Activated CD8-positive, alpha-beta memory T cell treated with anti-CD3 and anti-CD28 coated beads, Interleukin-2, amount 50 U/mL, for 1 hour (primary cell): ENCODE data around the gene AGXT.

Experiments used
- DNase-seq: peaks from one replicate; pipeline ENCODE4 v3.0.0-alpha.2; 2020; ENCODE audit errors: extremely low read depth

Gene AGXT

DNA sequence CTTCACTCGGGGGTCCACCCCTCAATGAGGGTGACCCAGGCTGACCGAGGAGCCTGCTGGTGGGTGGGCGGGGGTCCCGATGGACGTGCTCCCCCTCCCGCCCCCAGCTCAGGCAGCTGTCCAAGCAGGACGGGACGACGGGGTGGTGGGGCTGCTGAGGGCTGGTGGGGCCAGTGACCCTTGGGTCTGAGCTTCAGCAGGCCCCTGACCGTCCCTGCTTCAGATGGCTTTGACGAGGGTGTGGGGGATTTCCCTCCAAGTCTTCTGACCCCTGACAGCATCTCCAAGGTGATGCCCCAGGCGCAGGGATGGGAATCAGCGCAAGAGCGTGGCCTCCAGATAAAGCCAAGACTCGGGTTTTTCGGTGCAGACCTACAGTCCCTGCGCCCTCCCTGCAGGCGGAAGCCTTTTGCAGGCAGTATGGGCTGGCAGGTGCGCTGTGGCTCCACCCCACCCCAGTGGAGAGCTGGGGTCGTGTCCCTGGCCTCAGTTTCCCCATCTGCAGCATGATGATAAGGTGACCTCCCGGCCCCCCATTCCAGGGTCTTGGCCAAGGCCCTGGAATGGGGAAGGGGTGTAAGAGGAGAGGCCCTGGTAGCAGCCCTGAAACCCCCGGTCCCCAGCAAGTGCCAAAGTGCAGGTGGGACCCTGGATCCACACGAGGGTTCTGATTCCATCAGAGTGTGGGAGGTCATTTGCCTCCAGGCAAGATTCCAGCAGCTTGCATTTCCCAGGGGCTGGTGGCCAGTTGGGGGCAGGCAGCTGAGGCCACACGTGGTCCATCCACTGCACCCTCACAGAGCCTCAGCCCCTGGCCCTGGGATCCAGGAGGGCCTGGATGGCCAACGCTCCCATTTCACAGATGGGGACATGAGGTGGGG is 46.3 kb downstream of the AGXT start:
- DNase-seq = no peak

GRCh38 chr2:240915526-240916341 is 47.1 kb downstream of the AGXT start:
- DNase-seq = no peak

DNA sequence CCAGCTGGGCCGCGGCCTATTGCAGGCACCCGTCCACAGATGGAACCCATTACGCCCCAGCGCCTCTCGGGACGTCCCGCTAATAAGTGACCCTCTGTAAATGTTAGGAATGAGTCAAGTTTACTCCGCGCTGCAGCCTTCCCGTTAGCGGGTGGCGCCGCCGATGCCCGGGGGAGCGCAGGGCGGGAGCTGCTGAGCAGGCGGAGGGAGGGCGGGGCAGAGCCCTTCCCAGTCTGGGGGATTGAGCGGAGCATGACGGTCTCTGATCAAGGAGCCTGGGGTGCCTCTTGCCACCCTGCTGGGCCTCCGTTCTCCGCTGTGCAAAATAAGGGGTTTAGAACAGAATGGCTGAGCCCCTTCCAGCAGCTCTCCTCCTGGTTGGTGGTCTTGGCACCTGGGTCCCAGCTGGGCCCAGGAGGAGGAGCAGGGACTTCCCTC is 48.0 kb downstream of the AGXT start:
- DNase-seq = no peak

DNA sequence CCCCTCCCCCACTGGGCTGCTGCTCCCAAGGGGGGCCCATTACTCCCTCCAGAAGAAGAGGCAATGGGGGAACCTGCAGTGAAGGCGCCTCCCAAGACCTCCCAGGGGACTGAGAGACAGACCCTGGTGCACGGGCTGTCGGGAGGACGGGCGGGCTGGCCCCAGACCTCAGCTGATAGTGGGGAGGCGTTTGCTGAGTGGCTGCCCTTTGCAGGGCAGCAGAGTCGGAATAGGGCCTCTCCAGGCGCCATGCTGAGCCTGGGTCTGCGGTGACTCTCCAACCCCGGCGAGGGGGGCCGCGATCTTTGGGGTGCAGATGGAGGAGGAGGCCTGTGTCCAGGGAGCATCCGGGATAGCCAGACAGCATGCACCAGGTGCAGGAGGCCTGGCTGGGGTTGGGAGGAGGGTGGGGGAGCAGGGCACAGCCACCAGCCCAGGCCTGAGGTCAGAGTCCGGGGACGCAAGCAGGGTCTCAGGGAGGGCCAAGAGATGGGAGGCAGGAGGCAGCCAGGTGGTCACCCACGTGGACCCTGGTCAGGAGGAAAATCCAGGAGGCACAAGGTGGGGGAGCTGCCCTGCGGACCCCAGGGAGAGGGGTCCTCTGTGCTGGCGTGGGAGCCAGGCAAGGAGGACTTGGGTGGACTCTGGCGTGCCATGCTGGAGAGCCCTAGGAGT is 48.5 kb downstream of the AGXT start:
- no peak for DNase-seq

GRCh38 chr2:240917684-240918257 is 49.1 kb downstream of the AGXT start:
- DNase-seq = no peak

DNA sequence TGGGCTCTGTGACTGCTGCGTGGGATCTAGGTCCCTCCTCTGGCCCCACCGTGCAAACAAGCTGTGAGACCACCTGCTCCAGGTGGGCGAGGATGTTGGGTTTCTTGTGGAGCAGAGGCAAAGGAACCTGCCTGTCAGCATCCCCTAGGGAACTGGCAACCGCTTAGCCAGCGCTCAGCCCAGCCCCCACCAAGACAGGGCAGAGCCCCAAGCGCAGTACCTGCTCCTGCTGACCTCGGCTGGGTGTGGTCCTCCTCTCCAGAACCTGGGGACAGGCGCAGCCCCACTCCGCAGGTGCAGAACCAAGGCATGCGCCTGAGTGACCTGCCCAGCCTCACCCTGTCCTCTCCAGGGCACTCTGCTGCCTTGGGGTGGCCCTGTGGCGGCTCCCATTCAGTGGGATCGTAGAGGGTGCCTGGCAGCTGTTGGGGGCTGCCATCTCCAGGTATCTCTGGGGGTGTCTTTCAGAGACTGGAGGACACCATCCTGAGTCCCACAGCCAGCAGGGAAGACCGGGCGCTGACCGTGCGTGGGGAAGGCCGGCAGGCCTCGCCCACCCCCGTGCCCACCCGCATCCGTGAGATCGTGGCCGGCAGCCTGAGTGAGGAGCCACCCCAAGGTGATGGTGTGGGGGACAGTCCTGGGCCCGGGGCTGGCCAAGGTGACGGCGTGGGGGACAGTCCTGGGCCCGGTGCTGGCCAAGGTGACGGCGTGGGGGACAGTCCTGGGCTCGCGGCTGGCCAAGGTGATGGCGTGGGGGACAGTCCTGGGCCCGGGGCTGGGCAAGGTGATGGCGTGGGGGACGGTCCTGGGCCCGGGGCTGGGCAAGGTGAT is 49.9 kb downstream of the AGXT start:
- DNase-seq = no peak

GRCh38 chr2:240919161-240919781 is 50.6 kb downstream of the AGXT start:
- DNase-seq = no peak

- no peak for DNase-seq
These were observed 51.5 kb downstream of the AGXT start for GRCh38 chr2:240919786-240920782.

DNA sequence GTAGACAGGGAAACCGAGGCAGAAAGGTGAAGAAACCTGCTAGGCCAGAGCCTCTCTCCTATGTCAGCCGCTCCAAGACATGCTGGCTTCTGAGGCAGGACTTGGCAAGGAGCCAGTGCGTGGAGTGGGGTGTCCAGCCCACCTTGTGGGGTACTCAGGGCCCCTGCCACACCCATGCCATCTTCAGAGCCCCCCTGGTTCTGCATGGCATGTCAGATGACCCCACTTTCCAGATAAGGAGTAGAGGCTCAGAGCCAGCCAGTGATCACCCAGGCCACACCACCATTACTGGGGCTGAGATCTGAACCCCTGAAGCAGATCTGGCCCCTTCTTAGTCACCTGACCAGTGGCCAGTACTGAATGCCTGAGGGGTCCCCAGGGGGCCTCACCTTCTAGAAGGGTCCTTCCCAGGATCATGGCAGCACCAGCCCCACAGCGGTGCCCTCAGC is 52.2 kb downstream of the AGXT start:
- DNase-seq = no peak

- DNase-seq = no peak
These were observed 52.8 kb downstream of the AGXT start for GRCh38 chr2:240921311-240921994.

DNA sequence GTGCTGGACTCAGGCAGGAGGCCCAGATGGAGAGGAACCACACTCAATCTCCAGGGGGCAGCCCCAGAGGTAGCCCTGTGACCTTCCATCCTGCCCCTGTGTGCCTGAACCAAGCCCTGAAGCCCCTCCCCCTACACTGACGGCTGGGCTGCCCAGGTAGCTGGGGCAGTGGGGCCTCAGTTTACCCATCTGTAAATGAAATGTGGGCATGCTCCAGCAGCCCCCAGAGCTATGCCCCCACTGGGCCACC is 53.3 kb downstream of the AGXT start:
- DNase-seq = no peak

- DNase-seq = no peak
These were observed 53.8 kb downstream of the AGXT start for GRCh38 chr2:240922245-240922981.

GRCh38 chr2:240922982-240923537 is 54.4 kb downstream of the AGXT start:
- DNase-seq = no peak

DNA sequence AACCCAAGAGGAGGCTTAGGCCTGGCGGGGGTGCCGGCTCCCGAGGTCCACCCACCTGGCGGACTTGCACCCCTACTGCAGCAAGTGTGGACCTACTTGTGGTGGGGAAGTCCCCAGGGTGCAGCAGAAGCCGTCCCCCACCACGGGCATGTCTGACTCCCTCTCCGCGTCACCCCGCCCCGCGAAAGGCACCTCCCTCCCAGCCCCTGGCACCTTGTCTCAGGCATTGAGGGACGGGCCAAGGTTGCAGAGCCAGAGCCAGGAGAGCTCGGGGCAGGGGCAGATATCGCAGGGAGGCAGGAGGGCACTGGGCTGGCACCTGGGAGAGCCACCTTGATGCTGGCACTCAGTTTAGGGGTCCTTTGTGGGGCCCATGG is 56.6 kb downstream of the AGXT start:
- DNase-seq = no peak

DNA sequence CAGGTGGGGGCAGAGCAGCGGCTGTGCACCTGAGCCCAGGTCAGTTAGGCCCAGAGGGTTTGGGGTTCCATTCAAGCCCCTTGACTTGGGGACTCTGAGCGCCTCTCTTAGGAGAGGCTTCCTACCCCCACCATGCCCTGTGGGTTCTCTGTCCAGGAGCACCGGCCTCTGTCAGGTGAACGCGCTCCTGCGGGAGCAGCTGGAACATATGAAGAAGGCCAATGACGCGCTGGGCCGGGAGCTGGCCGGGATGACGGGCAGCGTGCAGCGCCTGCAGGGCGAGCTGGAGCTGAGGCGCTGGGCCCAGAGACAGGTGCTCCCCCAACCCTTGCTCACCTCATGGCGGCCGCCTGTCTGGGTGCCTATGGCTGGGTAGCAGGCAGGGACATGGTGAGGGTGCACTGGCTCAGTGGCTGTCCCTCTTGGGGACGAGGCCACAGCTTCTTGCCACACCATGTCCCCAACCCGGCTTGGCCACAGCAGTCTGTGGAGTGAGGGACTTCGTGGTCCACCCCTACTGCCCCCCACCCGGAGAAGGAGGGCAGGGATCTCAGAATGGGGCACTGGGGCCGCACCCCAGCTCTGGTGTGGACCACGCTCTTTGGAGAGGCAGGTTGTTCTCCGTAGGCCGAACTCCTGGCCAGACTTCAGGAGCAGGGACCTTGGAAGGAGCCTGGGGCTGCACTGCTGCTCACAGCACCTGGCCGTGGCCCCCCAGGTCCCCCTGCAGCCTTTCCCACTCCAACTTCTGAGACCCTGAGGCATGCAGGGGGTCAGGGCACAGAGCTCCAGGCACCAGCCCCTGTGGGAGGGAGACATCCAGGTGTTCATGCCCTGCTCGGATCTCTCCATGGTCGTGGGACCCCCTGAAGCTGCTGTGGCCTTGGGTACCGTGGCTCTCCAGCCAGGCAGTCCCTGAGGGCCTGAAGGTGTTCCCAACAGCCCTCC is 57.2 kb downstream of the AGXT start:
- DNase-seq = no peak

DNA sequence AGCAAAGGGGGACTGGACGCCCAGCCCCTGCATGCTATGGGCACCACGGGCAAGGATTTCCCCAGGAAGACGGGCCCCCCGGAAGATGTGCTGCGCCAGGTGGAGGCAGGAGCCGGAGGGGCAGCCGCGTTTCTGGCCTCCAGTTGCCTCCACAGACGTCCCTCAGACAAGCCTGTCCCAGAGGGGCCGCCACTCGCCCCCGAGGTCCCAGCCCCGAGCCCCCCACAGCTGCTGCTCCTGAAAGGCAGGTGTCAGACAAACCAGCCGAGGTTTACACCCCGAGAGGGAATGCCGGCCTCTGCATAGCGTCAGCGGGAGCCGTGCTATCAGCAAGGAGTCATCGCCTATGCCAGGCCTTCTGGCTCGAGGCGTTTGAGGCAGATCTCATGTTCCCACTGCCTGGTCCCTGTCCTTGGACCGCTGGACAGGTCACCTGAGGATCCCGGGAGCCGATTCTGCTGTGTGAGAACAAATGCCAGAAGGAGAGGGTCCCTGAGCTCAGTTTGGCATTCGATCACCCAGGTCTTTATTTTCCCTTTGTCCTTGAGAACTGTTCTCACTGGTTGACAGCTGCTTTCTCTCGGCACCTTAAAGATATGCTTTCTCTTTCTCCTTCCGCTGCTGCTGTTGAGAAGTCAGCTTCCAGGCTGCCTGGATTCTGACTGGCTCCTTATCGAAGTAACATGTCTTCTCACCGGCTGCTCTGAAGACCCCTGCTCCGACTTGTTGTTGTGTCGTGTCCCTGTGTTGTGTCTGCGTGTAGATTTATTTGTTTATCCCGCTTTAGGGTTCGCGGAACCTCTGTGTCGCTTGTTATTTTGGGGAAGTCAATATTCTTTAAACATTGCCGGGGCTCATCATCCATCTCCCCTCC is 58.1 kb downstream of the AGXT start:
- no peak for DNase-seq
